Measurements from ENCODE around the gene CATSPER2.
"Not testable (repeated sequence)": the region's sequence is repeated elsewhere in the genome, so short reads cannot be mapped to it uniquely, and the experiment has no call there.

DNA sequence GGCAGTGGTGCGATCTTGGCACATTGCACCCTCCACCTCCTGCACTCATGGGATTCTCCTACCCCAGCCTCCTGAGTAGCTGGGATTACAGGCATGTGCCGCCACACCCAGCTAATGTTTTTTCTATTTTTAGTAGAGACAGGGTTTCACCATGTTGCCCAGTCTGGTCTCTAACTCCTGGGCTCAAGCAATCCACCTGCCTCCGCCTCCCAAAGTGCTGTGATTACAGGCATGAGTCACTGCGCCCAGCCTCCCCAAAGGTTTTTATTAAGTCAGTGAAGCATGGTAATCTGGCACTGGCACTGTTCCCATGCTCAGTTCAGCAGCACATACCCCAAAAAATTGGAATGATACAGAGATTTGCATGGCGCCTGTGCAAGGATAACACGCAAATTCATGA lies 46.4 kb downstream of the CATSPER2 start:
- TF ChIP-seq, protein P1, sequence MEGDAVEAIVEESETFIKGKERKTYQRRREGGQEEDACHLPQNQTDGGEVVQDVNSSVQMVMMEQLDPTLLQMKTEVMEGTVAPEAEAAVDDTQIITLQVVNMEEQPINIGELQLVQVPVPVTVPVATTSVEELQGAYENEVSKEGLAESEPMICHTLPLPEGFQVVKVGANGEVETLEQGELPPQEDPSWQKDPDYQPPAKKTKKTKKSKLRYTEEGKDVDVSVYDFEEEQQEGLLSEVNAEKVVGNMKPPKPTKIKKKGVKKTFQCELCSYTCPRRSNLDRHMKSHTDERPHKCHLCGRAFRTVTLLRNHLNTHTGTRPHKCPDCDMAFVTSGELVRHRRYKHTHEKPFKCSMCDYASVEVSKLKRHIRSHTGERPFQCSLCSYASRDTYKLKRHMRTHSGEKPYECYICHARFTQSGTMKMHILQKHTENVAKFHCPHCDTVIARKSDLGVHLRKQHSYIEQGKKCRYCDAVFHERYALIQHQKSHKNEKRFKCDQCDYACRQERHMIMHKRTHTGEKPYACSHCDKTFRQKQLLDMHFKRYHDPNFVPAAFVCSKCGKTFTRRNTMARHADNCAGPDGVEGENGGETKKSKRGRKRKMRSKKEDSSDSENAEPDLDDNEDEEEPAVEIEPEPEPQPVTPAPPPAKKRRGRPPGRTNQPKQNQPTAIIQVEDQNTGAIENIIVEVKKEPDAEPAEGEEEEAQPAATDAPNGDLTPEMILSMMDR (IDR thresholded peaks at IDR 0.05) = not testable (repeated sequence)
- not testable (repeated sequence) for TF ChIP-seq POLR2A (IDR thresholded peaks at IDR 0.05)

All from body of pancreas (tissue), 4 donors.